GM18519 (cell line): ENCODE results near the gene SCART1.
"Not testable (repeated sequence)": the region's sequence is repeated elsewhere in the genome, so short reads cannot be mapped to it uniquely, and the experiment has no call there.

Experiments used
- ATAC-seq: cut with Tn5 transposase; IDR thresholded peaks from one replicate; pipeline ENCODE4 v1.9.1; 2021; ENCODE audit warnings: mild to moderate bottlenecking, moderate library complexity; ENCODE audit not compliant: unreplicated experiment, low FRiP score

The SCART1 gene

DNA sequence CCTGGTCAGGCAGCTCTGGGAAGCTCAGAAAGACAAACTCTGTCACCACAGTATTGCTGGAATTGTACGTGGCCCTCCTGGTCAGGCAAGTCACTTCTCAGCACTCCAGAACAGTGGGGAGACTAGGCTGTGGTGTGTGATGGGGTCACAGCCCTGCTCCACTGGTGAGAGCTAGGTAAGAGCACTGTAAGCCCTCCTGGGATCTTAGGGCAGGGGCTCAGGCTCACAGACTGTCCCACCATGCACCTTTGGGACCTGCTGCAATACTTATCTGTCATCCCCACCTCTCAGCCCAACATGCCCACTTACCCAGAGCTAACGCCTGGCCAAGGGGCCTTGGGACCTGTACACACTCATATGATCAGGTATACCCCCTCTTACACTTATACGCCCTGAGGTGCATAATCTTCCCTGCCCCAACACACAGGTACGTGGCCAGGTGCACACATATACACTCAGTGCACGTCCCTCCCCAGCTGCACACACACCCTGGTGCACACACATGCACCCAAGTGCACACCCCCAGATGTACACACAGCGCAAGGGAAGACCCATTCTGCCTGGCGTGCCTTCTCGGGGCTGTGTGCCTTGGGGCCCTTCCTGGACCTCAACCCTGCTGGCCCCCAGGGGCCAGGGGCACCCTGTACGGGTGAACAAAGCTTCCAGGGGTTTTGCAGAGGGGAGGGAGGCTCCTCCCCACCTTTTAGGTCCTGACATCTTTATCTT, 21.7 kb upstream of the SCART1 start:
- ATAC-seq: not testable (repeated sequence)

DNA sequence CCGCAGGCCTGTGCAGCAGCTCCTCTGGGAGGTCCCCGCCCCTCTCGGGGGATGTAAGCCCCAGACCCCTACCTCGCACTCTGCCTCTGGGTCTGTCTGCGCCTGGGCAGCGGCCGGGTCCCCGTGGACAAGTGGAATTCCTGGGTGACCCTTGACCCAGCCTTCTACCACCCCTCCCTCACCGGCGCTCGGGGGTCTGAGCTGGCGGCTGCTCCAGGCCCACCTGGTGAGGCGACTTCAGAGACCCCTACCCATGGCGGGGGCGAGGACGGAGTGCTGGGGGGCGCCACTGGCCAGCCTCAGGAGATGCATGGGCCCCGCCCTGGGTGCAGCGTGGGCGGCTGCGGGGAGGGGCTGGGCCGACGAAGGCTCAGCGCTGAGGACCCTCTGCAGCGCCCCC, 21.0 kb upstream of the SCART1 start:
- not testable (repeated sequence) for ATAC-seq

- ATAC-seq: no peak
These were observed 15.0 kb upstream of the SCART1 start for GRCh38 chr10:133438711-133439273.

- ATAC-seq: no peak
These were observed 14.0 kb upstream of the SCART1 start for GRCh38 chr10:133439517-133440461.

DNA sequence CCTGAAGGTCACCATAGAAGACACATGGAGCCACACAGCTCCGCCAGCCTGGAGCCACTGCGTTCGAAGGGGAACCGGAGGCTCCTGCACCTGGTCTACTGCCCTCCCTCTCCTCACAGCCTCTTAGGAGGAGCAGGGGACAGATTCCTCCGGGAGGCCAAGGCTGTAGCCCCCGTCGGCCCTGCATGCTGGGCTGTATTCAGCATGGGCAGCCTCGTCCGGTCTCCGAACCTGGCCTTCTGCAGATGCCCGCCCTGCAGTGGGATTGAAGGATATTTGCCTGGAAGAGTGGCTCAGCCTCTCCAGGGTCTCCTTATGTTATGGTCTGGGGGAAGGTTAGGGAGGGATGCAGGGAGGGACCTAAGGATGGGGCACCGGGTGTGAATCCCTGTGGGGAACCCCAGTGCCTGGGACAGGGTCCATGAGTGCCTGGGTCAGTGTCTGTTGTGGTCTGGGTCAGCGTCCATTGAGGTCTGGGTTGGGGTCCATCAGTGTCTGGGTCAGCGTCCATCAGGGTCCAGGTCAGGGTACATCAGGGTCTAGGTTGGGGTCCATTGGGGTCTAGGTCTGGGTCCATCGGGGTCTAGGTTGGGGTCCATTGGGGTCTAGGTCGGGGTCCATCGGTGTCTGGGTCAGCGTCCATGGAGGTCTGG, 13.0 kb upstream of the SCART1 start:
- no peak for ATAC-seq

GRCh38 chr10:133441356-133441755, 12.4 kb upstream of the SCART1 start:
- ATAC-seq: not testable (repeated sequence)

DNA sequence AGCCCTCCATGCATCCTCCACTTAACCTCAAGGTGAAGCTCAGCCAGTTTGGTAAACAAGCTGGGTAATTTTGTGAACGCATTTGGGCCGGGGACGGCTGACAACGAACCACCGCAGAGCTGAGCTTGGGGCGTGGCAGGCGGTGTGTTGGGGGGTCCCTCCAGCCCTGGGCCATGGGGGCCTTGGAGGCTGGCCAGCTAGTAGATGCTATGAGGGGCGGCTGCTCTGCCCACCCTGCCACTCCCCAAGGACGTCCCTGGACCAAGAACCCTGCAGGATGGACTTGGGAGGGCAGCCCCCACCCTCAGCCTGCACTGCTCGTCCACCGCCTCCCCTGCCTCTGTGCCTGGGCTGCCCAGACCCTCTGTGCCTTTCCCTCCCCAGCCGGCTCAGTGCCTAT, 12.0 kb upstream of the SCART1 start:
- no peak for ATAC-seq

- ATAC-seq: no peak
These were observed 11.4 kb upstream of the SCART1 start for GRCh38 chr10:133442191-133442966.

- no peak for ATAC-seq
These were observed 10.5 kb upstream of the SCART1 start for GRCh38 chr10:133442967-133443924.

DNA sequence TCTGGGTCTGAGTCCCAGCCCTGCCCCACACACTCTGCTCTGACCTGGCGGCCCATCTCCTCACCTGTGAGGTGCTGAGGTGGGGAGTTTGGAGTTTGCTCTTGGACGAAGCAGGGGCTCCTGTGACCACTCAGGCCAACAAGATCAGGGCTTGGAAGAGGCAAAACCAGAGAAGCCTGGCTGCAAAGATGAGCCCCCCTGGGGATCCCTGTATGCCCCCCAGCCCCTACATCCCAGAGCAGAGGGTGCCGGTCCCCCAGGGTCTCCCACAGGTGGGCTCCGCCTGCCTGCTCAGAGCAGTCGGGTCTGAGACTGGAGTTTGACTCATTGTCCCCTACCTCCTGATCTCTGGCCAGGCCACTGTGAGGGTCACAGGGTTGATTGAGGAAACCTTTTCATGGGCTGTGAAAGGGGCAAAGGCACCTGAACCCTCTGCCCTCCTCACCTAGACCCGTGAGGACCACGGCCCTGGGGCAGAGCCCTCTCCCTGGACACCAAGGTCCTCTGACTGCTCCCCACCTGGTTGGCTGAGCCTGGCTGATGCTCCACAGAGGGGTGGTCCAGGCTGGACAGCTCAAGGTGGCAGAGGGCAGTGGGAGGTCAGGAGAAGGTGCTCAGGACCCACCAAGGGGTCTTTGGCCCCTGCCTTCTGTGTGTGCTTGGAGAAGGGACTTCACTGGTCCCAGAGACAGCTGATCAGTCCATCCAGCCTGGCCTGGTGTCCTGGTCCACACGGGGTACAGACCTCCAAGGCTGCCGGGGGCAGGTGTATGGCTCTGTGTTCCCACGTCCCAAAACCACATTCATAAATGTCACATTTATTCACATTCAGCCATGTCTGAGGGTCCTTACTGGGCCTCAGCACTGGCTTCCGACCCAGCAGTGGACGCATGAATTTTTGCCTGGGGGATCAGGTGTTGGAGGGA, 9.1 kb upstream of the SCART1 start:
- no peak for ATAC-seq

GRCh38 chr10:133445268-133445732, 8.4 kb upstream of the SCART1 start:
- no peak for ATAC-seq

DNA sequence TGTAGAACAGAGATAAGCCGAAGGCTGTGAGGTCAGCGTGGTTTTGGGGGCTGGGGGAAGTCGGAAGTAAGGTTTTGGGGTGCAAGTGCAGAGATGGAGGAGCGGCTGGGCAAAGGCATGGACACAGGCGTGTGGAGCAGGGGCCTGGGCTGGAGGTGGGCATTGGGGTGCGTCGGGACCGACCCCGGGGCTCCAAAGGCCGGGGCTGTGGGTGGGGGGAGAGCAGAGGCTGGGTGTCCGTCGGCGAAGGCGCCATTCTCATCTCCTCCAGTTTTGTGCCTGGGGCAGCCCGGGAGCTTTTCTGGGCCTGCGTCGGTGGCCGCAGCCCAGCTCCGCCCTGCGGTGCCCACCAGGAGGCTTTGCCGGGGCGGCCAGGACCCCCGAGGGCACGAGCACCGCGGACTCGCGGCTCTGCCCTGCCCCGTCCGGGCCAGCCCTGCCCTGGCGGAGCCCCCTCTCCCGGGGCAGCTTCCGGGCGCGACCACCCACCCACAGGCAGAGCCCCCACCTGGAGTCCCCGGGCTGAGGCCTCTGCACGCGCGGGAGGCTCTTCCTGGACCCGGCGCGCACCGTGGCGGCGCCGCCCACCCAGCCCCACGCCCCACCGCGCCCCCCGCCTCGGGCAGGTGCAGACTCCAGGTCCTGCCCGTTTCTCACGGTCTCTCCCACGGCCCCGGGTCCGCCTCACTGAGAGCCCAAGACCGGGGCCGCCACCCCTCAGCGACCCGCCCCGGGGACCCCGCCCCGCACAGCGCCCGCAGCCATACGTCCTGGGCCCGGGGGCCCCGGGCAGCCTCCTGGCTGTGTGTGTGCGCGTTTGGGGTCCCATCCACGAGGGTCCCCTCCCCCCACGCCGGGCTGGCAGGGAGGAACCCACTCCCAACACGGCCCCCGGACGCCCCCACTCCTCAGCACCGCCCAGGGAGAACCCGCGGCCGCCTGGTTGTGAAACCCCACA, 7.7 kb upstream of the SCART1 start:
- no peak for ATAC-seq

- ATAC-seq: no peak
These were observed 6.8 kb upstream of the SCART1 start for GRCh38 chr10:133446979-133447378.

- ATAC-seq: no peak
These were observed 5.6 kb upstream of the SCART1 start for GRCh38 chr10:133448120-133448519.

GRCh38 chr10:133451346-133451745, 2.4 kb upstream of the SCART1 start:
- no peak for ATAC-seq

GRCh38 chr10:133452453-133452852, 1.3 kb upstream of the SCART1 start:
- no peak for ATAC-seq
